PC-3 (cell line): Measurements from ENCODE around the gene ARRB1. TPM values are rescaled to one million over a fixed set of nuclear protein-coding genes. Genes with fewer than 3 reads are reported as not detected.

Source experiments
- ATAC-seq: fragments of 200-7000 bp; cut with Tn5 transposase; 2 replicates; pipeline ENCODE4 v1.9.1; 2020; ENCODE audit warnings: mild to moderate bottlenecking, moderate library complexity
- BruUV-seq: library from RNA; stranded (reverse); fragments of 400-500 nt; replicated peaks from 2 replicates; lab custom pipeline; 2021; lab: Mats Ljungman, UMichigan
- CTCF ChIA-PET: fragments of 300-600 bp; sonication (Branson Sonifier 250); formaldehyde crosslinking; loops from one replicate; lab custom pipeline; 2022; ENCODE audit warnings: antibody characterized with exemption; lab: Charles Lee
- POLR2A ChIA-PET: fragments of 300-600 bp; sonication (Branson Sonifier 250); formaldehyde crosslinking; loops from one replicate; lab custom pipeline; 2022; ENCODE audit warnings: antibody characterized with exemption; ENCODE audit not compliant: unreplicated experiment; lab: Charles Lee
- DNase-seq: peaks from one replicate; pipeline ENCODE4 v3.0.0-alpha.2; 2015
- H2AFZ ChIP-seq: fragments of 300-600 bp; sonication (generic); 2 replicates; pipeline ENCODE4 v1.6.0; 2016; ENCODE audit warnings: antibody characterized with exemption, low read length
- H3F3A ChIP-seq: fragments of 300-600 bp; sonication (generic); one replicate; pipeline ENCODE4 v1.6.0; 2017; ENCODE audit warnings: antibody characterized with exemption, low read length, control low read depth, mild to moderate bottlenecking; ENCODE audit not compliant: unreplicated experiment
- H3K27ac ChIP-seq: fragments of 300-600 bp; sonication (generic); 2 replicates; pipeline ENCODE4 v1.5.1; 2016; ENCODE audit warnings: mild to moderate bottlenecking, low read length
- H3K27me3 ChIP-seq: fragments of 300-600 bp; sonication (generic); 2 replicates; pipeline ENCODE4 v1.6.1; 2016; ENCODE audit warnings: low read length, mixed read lengths
- H3K36me3 ChIP-seq: fragments of 300-600 bp; sonication (generic); 2 replicates; pipeline ENCODE4 v1.6.1; 2016; ENCODE audit warnings: low read depth, mixed run types, low read length, mixed read lengths
- H3K4me1 ChIP-seq: fragments of 300-600 bp; sonication (generic); 2 replicates; pipeline ENCODE4 v1.5.1; 2016; ENCODE audit warnings: low read length; ENCODE audit not compliant: insufficient read depth
- H3K4me2 ChIP-seq: fragments of 300-600 bp; sonication (generic); 2 replicates; pipeline ENCODE4 v1.6.0; 2016; ENCODE audit warnings: low read length
- H3K4me3 ChIP-seq: fragments of 300-600 bp; sonication (generic); 2 replicates; pipeline ENCODE4 v1.5.1; 2016; ENCODE audit warnings: mild to moderate bottlenecking, low read length, mixed read lengths
- H3K79me2 ChIP-seq: fragments of 300-600 bp; sonication (generic); 2 replicates; pipeline ENCODE4 v1.6.1; 2017; ENCODE audit warnings: low read length, mixed read lengths
- H3K9ac ChIP-seq: fragments of 300-600 bp; sonication (generic); 2 replicates; pipeline ENCODE4 v1.6.0; 2016; ENCODE audit warnings: mild to moderate bottlenecking, low read length
- H3K9me2 ChIP-seq: fragments of 300-600 bp; sonication (generic); replicated peaks from 2 replicates; pipeline ENCODE4 v1.6.1; 2016; ENCODE audit warnings: mixed run types, low read length, mixed read lengths
- H3K9me3 ChIP-seq: fragments of 300-600 bp; sonication (generic); 2 replicates; pipeline ENCODE4 v1.6.1; 2016; ENCODE audit warnings: low read length, mixed read lengths
- H4K20me1 ChIP-seq: fragments of 300-600 bp; sonication (generic); 2 replicates; pipeline ENCODE4 v1.6.1; 2016; ENCODE audit warnings: low read length, mixed read lengths
- EZH2 ChIP-seq: fragments of 300-600 bp; sonication (generic); IDR thresholded peaks from one replicate; pipeline ENCODE4 v1.6.1; 2017; ENCODE audit warnings: antibody characterized with exemption, mild to moderate bottlenecking, low read length; ENCODE audit not compliant: unreplicated experiment
- EZH2phosphoT487 ChIP-seq: fragments of 300-600 bp; sonication (generic); IDR thresholded peaks from 2 replicates; pipeline ENCODE4 v1.6.1; 2018; ENCODE audit warnings: mild to moderate bottlenecking, antibody characterized with exemption, low read length, borderline replicate concordance
- intact Hi-C: fragments of 100-400 bp; cut with micrococcal nuclease; formaldehyde crosslinking; loops from 2 replicates; pipeline ENCODE4 v1.9.0; 2023
- total RNA-seq: library from RNA; depleted of rRNA; stranded (reverse); fragments of >200 nt; gene quantifications from 2 replicates; pipeline ENCODE4 v1.2.3, GENCODE V29; 2014
- TF ChIP-seq, protein P1 (sequence below): fragments of 300-600 bp; sonication (generic); conservative IDR thresholded peaks from 2 replicates; pipeline ENCODE4 v1.5.1; 2017; ENCODE audit warnings: antibody characterized with exemption, low read depth, mild to moderate bottlenecking, low read length

ARRB1 gene
- total RNA-seq, 1 experiment from 2014 or later: 19.1 TPM

DNA sequence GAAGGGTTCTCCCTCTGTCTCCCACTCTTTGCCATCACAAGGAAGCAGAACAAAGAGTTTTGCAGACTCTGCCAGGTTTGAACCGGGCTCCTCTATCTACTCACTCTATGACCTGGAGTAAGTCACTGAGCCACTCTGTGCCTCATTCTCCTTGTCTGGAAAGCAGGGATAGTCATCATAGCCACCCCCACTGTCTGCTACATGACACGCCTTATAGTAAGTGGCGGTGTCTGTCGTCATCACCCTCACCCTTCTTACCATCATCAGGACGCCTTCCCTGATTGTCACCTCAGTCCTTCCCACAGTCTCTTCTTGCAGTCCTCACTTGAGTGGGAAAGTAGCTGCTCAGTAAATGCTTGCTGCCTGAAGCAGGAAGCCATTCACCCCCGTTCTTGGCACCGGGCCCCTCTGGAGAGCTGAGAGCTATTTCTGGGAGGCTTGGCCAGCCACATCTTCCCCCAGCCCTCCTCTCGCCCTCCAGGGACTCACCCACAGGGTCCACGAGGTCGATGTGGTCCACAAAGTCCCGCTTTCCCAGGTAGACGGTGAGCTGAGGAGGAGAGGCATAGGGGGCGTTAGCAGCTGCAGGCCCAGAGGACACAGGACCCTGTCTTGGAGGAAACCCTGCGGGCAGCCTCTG lies 64.5 kb downstream of the ARRB1 start:
- ChIA-PET POLR2A (no interaction called here), CTCF (no interaction called here)
- Histone ChIP-seq H3K4me1 (no peaks in the 10 kb centered on the region), H3K9me2 (no peaks in the 10 kb centered on the region), H3F3A (no peaks in the 10 kb centered on the region), H3K27ac (no peak overlapping the region), H3K4me3 (no peak overlapping the region), H3K9me3 (no peaks in the 10 kb centered on the region), H3K27me3 (no peaks in the 10 kb centered on the region), H3K9ac (no peak overlapping the region), H2AFZ (no peak overlapping the region), H3K36me3 (no peaks in the 10 kb centered on the region), H4K20me1 (no peaks in the 10 kb centered on the region), H3K79me2 (no peaks in the 10 kb centered on the region), H3K4me2 (no peak overlapping the region)
- ATAC-seq (no peak), DNase-seq (no peak)
- no TSS peak for BruUV-seq
- intact Hi-C loops: no loop called here
- TF ChIP-seq EZH2phosphoT487 (no peak), EZH2 (no peak)
- TF ChIP-seq, protein P1, sequence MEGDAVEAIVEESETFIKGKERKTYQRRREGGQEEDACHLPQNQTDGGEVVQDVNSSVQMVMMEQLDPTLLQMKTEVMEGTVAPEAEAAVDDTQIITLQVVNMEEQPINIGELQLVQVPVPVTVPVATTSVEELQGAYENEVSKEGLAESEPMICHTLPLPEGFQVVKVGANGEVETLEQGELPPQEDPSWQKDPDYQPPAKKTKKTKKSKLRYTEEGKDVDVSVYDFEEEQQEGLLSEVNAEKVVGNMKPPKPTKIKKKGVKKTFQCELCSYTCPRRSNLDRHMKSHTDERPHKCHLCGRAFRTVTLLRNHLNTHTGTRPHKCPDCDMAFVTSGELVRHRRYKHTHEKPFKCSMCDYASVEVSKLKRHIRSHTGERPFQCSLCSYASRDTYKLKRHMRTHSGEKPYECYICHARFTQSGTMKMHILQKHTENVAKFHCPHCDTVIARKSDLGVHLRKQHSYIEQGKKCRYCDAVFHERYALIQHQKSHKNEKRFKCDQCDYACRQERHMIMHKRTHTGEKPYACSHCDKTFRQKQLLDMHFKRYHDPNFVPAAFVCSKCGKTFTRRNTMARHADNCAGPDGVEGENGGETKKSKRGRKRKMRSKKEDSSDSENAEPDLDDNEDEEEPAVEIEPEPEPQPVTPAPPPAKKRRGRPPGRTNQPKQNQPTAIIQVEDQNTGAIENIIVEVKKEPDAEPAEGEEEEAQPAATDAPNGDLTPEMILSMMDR: no peak

DNA sequence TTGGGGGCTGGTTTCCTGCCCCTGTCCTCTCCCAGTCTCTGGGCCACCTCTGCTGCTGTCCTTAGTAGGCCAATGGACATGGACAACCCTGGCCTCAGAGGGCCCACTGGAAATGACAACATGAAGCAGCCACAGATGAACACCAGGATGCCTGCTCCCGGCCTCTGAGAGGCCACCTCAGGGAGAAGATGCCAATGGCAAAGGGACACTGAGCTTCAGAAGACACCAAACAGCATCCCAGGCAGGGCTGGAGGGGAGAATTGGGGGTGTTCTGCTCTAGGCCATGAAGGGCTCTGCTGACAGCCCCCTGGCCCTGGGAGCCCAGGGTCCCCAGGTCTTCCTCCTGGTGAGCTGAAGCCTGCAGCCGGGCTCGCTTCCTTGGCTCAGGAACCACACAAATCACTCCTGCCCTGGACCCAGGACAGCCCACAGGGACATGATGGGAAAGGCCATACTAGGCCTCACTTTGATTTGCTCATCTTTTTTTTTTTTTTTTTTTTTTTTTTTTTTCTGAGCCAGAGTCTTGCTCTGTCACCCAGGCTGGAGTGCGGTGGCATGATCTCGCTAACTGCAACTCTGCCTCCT lies 65.6 kb downstream of the ARRB1 start:
- ChIA-PET CTCF (no interaction called here), POLR2A (no interaction called here)
- Histone ChIP-seq H3K36me3 (no peaks in the 10 kb centered on the region), H3K4me1 (no peaks in the 10 kb centered on the region), H3K27ac (no peak overlapping the region), H3K4me2 (no peak overlapping the region), H3F3A (no peaks in the 10 kb centered on the region), H4K20me1 (no peaks in the 10 kb centered on the region), H3K27me3 (no peaks in the 10 kb centered on the region), H3K9me3 (no peaks in the 10 kb centered on the region), H2AFZ (no peak overlapping the region), H3K79me2 (no peaks in the 10 kb centered on the region), H3K4me3 (no peak overlapping the region), H3K9ac (no peak overlapping the region), H3K9me2 (no peaks in the 10 kb centered on the region)
- BruUV-seq: no TSS peak
- intact Hi-C loops: no loop called here
- TF ChIP-seq EZH2phosphoT487: no peak
- no peak for TF ChIP-seq EZH2
- TF ChIP-seq, protein P1: no peak
- ATAC-seq: no peak
- no peak for DNase-seq

DNA sequence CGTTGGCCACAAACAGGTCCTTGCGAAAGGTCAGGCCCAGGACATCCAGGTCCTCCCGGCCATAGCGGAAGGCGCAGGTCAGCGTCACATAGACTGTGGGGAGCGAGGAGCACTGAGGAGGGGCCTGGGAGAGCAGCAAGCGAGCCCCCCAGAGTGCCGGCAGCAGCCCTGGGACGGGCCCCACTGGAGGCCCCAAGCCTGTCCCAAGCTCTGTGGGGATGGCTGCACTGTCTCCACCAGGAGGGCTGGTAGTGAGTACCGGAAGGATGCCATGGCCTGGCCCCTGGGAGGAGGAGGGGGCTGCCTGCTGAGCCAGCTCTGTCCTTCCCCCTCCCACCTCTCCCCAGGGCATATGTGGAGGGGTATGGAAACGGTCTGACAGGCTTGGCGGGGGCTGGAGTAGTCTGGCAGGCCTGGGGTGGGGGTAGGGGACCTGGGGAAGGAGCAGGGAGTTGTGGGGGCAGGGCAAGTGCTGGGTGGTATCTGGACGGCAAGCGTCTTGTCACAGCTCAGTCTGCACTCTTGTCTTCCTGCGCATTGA lies 68.0 kb downstream of the ARRB1 start:
- BruUV-seq: no TSS peak
- Histone ChIP-seq H4K20me1 (no peaks in the 10 kb centered on the region), H3F3A (no peaks in the 10 kb centered on the region), H3K9ac (no peak overlapping the region), H3K4me3 (no peak overlapping the region), H3K9me2 (no peaks in the 10 kb centered on the region), H3K4me2 (no peak overlapping the region), H2AFZ (no peak overlapping the region), H3K9me3 (no peaks in the 10 kb centered on the region), H3K27ac (no peak overlapping the region), H3K36me3 (no peaks in the 10 kb centered on the region), H3K4me1 (no peaks in the 10 kb centered on the region), H3K27me3 (no peaks in the 10 kb centered on the region), H3K79me2 (no peaks in the 10 kb centered on the region)
- TF ChIP-seq EZH2 (no peak), EZH2phosphoT487 (no peak)
- TF ChIP-seq, protein P1: no peak
- CTCF ChIA-PET: interaction anchor here (0.6 kb wide), 1 partner anchor 8 kb away, joined by 3 read pairs; no protein-coding TSS in a partner anchor
- ATAC-seq (no peak), DNase-seq (no peak)
- intact Hi-C loops: no loop called here
- POLR2A ChIA-PET: no interaction called here
